K562 (cell line): ENCODE results near the gene MPI. TPM values are rescaled to one million over a fixed set of nuclear protein-coding genes. Genes with fewer than 3 reads are reported as not detected.
A peak's percentile ranks its signal among the peaks of the same experiment; 100 is the strongest.

Source experiments
- CBX5 ChIP-seq: IDR thresholded peaks from 2 replicates; pipeline ENCODE4 v1.6.1; 2014; ENCODE audit warnings: low read depth, borderline replicate concordance
- ETS2 ChIP-seq: IDR thresholded peaks from 2 replicates; pipeline ENCODE4 v1.6.1; 2016; ENCODE audit warnings: borderline replicate concordance, missing genetic modification characterization, mild to moderate bottlenecking, moderate library complexity, missing compliant biosample characterization; ENCODE audit not compliant: poor library complexity, severe bottlenecking
- ETV6 ChIP-seq, 3 experiments: fragments of 150-350 bp in 1 of 3; sonication (generic) in 1 of 3; formaldehyde crosslinking in 1 of 3; IDR thresholded peaks; 2 replicates each; pipeline versions ENCODE4 v1.6.1 to v1.8.0; 2014 to 2022; ENCODE audit warnings: borderline replicate concordance in 2 of 3, low read depth in 2 of 3, antibody characterized with exemption in 1 of 3, low read length in 1 of 3, mild to moderate bottlenecking in 1 of 3, missing genetic modification reagents in 1 of 3
- KAT7 ChIP-seq: sonication (generic); formaldehyde crosslinking; IDR thresholded peaks from 2 replicates; pipeline ENCODE4 v1.8.0; 2022; ENCODE audit warnings: missing genetic modification reagents, mild to moderate bottlenecking, borderline replicate concordance
- KDM2B ChIP-seq: fragments of 250-450 bp; sonication (Bioruptor Pico); IDR thresholded peaks from 2 replicates; pipeline ENCODE4 v1.8.0; 2021; ENCODE audit warnings: mild to moderate bottlenecking, moderate library complexity
- MCM3 ChIP-seq: fragments of 450-650 bp; IDR thresholded peaks from 2 replicates; pipeline ENCODE4 v1.6.1; 2016
- SMAD1 ChIP-seq: fragments of 150-350 bp; IDR thresholded peaks from 2 replicates; pipeline ENCODE4 v1.6.1; 2014; ENCODE audit warnings: low read length, low read depth; ENCODE audit not compliant: partially characterized antibody
- SMARCE1 ChIP-seq: fragments of 450-650 bp; IDR thresholded peaks from 2 replicates; pipeline ENCODE4 v1.7.1; 2016; ENCODE audit warnings: mild to moderate bottlenecking
- TEAD1 ChIP-seq, 2 experiments: fragments of 450-650 bp in 1 of 2; sonication (generic) in 1 of 2; formaldehyde crosslinking; IDR thresholded peaks; 2 replicates each; pipeline versions ENCODE4 v1.4.0 to v1.8.0; 2020 to 2022; ENCODE audit warnings: mild to moderate bottlenecking in 2 of 2, missing genetic modification reagents in 1 of 2
- ZNF57 ChIP-seq: fragments of 450-650 bp; formaldehyde crosslinking; IDR thresholded peaks from 2 replicates; pipeline ENCODE4 v1.4.0; 2020; ENCODE audit warnings: mild to moderate bottlenecking, moderate library complexity
- ZNF584 ChIP-seq: fragments of 200-800 bp; sonication (Bioruptor generic); IDR thresholded peaks from 2 replicates; pipeline ENCODE4 v1.6.1; 2016; ENCODE audit warnings: low read depth, mild to moderate bottlenecking, missing genetic modification characterization, missing compliant biosample characterization
- polyA plus RNA-seq, 8 experiments: library from polyadenylated mRNA; depleted of rRNA in 4 of 8; stranded (reverse) in 5 of 8; unstranded in 3 of 8; fragments of >200 nt; fragmentation: Nextera tagmentation in 2 of 8; fragmentation: Illumina TruSeq in 1 of 8; extraction: Ambion mirVana in 2 of 8; extraction: Trizol in 1 of 8; gene quantifications; 2 replicates each; pipeline versions ENCODE4 v1.2.1 to v1.2.3, GENCODE V29; 2011 to 2014; ENCODE audit warnings: inconsistent platforms in 1 of 8, missing spikeins in 1 of 8
- total RNA-seq, 7 experiments: library from RNA; depleted of rRNA in 6 of 7; stranded (reverse); fragments of >200 nt in 6 of 7; fragmentation: Illumina TruSeq in 2 of 7; extraction: Trizol in 2 of 7; gene quantifications; 2 replicates each; pipeline versions ENCODE4 v1.2.1 to v1.2.3, GENCODE V29; 2011 to 2021; ENCODE audit warnings: low replicate concordance in 1 of 7
- TF ChIP-seq, protein P1 (sequence below): sonication (generic); formaldehyde crosslinking; IDR thresholded peaks from 2 replicates; pipeline ENCODE4 v1.8.1; 2022; ENCODE audit warnings: missing genetic modification reagents
- TF ChIP-seq, protein P2 (sequence below): IDR thresholded peaks from 2 replicates; pipeline ENCODE4 v1.6.1; 2014; ENCODE audit warnings: antibody characterized with exemption
- TF ChIP-seq, protein P3 (sequence below): fragments of 450-650 bp; IDR thresholded peaks from 2 replicates; pipeline ENCODE4 v1.6.1; 2016; ENCODE audit warnings: low read depth
- TF ChIP-seq, protein P4 (sequence below), 2 experiments: fragments of 450-650 bp in 1 of 2; sonication (generic) in 1 of 2; formaldehyde crosslinking; conservative IDR thresholded peaks; 2 replicates each; pipeline versions ENCODE4 v1.4.0 to v1.8.1; 2020 to 2022; ENCODE audit warnings: mild to moderate bottlenecking in 1 of 2, missing genetic modification reagents in 1 of 2

MPI gene
- total and polyA plus RNA-seq, 9 of the 15 experiments (the other 6 are each of a cell fraction or from before 2014, with no cell fraction given): 30.7 to 105 (median 40.5) TPM

DNA sequence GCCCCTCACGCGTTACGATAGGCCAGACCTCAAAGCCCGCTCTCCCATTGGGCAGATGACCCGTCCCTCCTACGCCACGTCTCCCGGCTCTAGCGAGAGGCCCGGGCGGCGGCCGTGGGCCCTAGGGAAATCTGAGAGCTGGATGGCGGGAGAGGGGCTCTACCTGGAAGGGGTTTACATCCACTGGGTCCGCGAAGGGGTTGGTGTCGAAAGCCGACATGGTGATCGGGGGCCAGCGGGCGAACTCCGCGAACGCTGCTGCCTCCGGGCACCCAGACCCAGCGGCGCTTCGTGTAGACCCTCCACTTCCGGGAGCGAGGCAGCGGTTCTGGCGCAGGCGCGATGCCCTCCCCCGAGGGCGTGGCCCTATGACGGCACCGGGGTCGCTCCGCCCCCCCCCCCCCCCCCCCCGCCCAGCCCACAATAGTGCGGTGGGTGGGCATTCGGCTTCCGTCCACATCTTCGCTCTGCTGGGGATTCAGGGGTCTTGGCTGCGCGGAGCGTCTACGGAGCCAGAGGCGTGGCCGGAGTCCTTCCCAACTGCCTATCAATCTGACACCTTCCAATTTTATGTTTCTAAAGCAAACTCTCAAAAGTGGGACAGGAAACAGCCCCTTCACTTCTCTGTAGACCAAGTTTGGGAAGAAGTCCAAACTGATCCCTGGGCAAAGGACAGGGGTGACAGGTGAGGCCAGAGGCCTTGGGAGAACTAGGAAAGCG lies 16.6 kb upstream of the MPI start, which contains the start of gene SCAMP2 (continued):
- TF ChIP-seq, protein P1, sequence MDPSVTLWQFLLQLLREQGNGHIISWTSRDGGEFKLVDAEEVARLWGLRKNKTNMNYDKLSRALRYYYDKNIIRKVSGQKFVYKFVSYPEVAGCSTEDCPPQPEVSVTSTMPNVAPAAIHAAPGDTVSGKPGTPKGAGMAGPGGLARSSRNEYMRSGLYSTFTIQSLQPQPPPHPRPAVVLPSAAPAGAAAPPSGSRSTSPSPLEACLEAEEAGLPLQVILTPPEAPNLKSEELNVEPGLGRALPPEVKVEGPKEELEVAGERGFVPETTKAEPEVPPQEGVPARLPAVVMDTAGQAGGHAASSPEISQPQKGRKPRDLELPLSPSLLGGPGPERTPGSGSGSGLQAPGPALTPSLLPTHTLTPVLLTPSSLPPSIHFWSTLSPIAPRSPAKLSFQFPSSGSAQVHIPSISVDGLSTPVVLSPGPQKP (CRISPR knock-in tag): no peak
- TF ChIP-seq KAT7 (CRISPR knock-in tag) (peak; percentile 89), ZNF584 (CRISPR knock-in tag) (no peak), ZNF57 (CRISPR knock-in tag) (no peak), ETV6 (IDR thresholded peaks at IDR 0.05; ENCODE audit: borderline replicate concordance in 1 of 2, low read depth in 2 of 2, low read length in 1 of 2) (no peak), ETV6 (CRISPR knock-in tag; IDR thresholded peaks at IDR 0.05; ENCODE audit: borderline replicate concordance) (no peak), KDM2B (CRISPR knock-in tag) (no peak), SMARCE1 (no peak), ETS2 (tag) (no peak), TEAD1 (CRISPR knock-in tag; IDR thresholded peaks at IDR 0.05) (no peak; a peak in 2 of 4 replicates), MCM3 (no peak), SMAD1 (peak; percentile 62), CBX5 (no peak)
- TF ChIP-seq, protein P2, sequence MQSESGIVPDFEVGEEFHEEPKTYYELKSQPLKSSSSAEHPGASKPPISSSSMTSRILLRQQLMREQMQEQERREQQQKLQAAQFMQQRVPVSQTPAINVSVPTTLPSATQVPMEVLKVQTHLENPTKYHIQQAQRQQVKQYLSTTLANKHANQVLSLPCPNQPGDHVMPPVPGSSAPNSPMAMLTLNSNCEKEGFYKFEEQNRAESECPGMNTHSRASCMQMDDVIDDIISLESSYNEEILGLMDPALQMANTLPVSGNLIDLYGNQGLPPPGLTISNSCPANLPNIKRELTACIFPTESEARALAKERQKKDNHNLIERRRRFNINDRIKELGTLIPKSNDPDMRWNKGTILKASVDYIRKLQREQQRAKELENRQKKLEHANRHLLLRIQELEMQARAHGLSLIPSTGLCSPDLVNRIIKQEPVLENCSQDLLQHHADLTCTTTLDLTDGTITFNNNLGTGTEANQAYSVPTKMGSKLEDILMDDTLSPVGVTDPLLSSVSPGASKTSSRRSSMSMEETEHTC: no peak
- TF ChIP-seq, protein P3, sequence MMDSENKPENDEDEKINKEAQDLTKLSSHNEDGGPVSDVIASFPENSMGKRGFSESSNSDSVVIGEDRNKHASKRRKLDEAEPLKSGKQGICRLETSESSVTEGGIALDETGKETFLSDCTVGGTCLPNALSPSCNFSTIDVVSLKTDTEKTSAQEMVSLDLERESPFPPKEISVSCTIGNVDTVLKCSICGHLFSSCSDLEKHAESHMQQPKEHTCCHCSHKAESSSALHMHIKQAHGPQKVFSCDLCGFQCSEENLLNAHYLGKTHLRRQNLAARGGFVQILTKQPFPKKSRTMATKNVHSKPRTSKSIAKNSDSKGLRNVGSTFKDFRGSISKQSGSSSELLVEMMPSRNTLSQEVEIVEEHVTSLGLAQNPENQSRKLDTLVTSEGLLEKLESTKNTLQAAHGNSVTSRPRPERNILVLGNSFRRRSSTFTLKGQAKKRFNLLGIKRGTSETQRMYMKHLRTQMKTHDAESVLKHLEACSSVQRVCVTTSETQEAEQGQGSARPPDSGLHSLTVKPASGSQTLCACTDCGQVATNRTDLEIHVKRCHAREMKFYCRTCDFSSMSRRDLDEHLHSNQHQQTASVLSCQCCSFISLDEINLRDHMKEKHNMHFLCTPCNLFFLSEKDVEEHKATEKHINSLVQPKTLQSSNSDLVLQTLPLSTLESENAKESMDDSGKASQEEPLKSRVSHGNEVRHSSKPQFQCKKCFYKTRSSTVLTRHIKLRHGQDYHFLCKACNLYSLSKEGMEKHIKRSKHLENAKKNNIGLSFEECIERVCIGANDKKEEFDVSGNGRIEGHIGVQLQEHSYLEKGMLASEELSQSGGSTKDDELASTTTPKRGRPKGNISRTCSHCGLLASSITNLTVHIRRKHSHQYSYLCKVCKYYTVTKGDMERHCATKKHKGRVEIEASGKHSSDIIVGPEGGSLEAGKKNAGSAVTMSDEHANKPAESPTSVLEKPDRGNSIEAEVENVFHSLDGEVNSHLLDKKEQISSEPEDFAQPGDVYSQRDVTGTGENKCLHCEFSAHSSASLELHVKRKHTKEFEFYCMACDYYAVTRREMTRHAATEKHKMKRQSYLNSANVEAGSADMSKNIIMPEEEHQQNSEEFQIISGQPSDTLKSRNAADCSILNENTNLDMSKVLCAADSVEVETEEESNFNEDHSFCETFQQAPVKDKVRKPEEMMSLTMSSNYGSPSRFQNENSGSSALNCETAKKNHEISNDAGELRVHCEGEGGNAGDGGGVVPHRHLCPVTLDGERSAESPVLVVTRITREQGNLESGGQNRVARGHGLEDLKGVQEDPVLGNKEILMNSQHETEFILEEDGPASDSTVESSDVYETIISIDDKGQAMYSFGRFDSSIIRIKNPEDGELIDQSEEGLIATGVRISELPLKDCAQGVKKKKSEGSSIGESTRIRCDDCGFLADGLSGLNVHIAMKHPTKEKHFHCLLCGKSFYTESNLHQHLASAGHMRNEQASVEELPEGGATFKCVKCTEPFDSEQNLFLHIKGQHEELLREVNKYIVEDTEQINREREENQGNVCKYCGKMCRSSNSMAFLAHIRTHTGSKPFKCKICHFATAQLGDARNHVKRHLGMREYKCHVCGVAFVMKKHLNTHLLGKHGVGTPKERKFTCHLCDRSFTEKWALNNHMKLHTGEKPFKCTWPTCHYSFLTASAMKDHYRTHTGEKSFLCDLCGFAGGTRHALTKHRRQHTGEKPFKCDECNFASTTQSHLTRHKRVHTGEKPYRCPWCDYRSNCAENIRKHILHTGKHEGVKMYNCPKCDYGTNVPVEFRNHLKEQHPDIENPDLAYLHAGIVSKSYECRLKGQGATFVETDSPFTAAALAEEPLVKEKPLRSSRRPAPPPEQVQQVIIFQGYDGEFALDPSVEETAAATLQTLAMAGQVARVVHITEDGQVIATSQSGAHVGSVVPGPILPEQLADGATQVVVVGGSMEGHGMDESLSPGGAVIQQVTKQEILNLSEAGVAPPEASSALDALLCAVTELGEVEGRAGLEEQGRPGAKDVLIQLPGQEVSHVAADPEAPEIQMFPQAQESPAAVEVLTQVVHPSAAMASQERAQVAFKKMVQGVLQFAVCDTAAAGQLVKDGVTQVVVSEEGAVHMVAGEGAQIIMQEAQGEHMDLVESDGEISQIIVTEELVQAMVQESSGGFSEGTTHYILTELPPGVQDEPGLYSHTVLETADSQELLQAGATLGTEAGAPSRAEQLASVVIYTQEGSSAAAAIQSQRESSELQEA: peak; percentile 49; the same call in 1 of the 2 replicates
- TF ChIP-seq, protein P4, sequence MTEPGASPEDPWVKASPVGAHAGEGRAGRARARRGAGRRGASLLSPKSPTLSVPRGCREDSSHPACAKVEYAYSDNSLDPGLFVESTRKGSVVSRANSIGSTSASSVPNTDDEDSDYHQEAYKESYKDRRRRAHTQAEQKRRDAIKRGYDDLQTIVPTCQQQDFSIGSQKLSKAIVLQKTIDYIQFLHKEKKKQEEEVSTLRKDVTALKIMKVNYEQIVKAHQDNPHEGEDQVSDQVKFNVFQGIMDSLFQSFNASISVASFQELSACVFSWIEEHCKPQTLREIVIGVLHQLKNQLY (CRISPR knock-in tag; conservative IDR thresholded peaks at IDR 0.05): no peak
